Panc1 (cell line): ENCODE data around the gene CCDC6. TPM values are rescaled to one million over a fixed set of nuclear protein-coding genes. Genes with fewer than 3 reads are reported as not detected.

Experiments used
- ATAC-seq: fragments of 200-7000 bp; cut with Tn5 transposase; 2 replicates; pipeline ENCODE4 v1.9.1; 2020; ENCODE audit warnings: mild to moderate bottlenecking, moderate library complexity
- BruUV-seq: library from RNA; stranded (reverse); fragments of 400-500 nt; replicated peaks from 2 replicates; lab custom pipeline; 2021; lab: Mats Ljungman, UMichigan
- CTCF ChIA-PET: fragments of 300-600 bp; sonication (Branson Sonifier 250); formaldehyde crosslinking; loops from one replicate; lab custom pipeline; 2022; ENCODE audit warnings: antibody characterized with exemption; lab: Charles Lee
- POLR2A ChIA-PET: fragments of 300-600 bp; sonication (Branson Sonifier 250); formaldehyde crosslinking; loops from one replicate; lab custom pipeline; 2022; ENCODE audit warnings: antibody characterized with exemption; lab: Charles Lee
- DNase-seq: peaks from one replicate; pipeline ENCODE4 v3.0.0-alpha.2; 2010; ENCODE audit warnings: low read depth, low spot score
- H3K27ac ChIP-seq: 2 replicates; pipeline ENCODE4 v1.5.1; 2011; ENCODE audit warnings: mild to moderate bottlenecking, low read length, inconsistent platforms
- H3K27me3 ChIP-seq: fragments of 200-500 bp; sonication (Bioruptor generic); 2 replicates; pipeline ENCODE4 v1.6.0; 2014; ENCODE audit warnings: low read length, inconsistent platforms; ENCODE audit not compliant: control insufficient read depth, insufficient read depth
- H3K36me3 ChIP-seq: fragments of 200-500 bp; sonication (Bioruptor generic); 2 replicates; pipeline ENCODE4 v1.5.1; 2014; ENCODE audit warnings: inconsistent platforms, mild to moderate bottlenecking, low read length, moderate library complexity; ENCODE audit not compliant: control insufficient read depth, insufficient read depth
- H3K4me1 ChIP-seq: 2 replicates; pipeline ENCODE4 v1.5.1; 2011; ENCODE audit warnings: inconsistent platforms, mild to moderate bottlenecking, low read length, moderate library complexity; ENCODE audit not compliant: control insufficient read depth, insufficient read depth
- H3K4me3 ChIP-seq, 2 experiments: 2 replicates each; pipeline ENCODE4 v1.5.1; 2011 to 2012; ENCODE audit warnings: low read depth in 2 of 2, low read length in 2 of 2, mild to moderate bottlenecking in 2 of 2, inconsistent platforms in 1 of 2, moderate library complexity in 1 of 2
- H3K9me3 ChIP-seq: fragments of 200-500 bp; sonication (Bioruptor generic); 2 replicates; pipeline ENCODE4 v1.5.1; 2014; ENCODE audit warnings: low read depth, mild to moderate bottlenecking, inconsistent platforms, low read length, moderate library complexity; ENCODE audit not compliant: control insufficient read depth, insufficient read depth
- POLR2AphosphoS5 ChIP-seq: IDR thresholded peaks from 2 replicates; pipeline ENCODE4 v1.6.1; 2012; ENCODE audit warnings: mild to moderate bottlenecking, low read depth, low read length, moderate library complexity
- SIN3A ChIP-seq: IDR thresholded peaks from 2 replicates; pipeline ENCODE4 v1.6.1; 2012; ENCODE audit warnings: low read depth, mild to moderate bottlenecking, low read length, moderate library complexity, borderline replicate concordance; ENCODE audit not compliant: insufficient read depth
- TCF7L2 ChIP-seq: IDR thresholded peaks from 2 replicates; pipeline ENCODE4 v1.6.1; 2011; ENCODE audit warnings: mild to moderate bottlenecking, low read depth, low read length, inconsistent platforms
- in situ Hi-C: cut with HindIII; loops from 2 replicates; pipeline ENCODE4 v1.10.0; 2016; ENCODE audit warnings: low sequenced_read_pairs, low pct_unique_long_range_greater_than_20kb
- intact Hi-C: fragments of 100-400 bp; cut with micrococcal nuclease; formaldehyde crosslinking; loops from one replicate; pipeline ENCODE4 v1.10.0; 2022; ENCODE audit not compliant: unreplicated experiment
- total RNA-seq: library from RNA; stranded (reverse); gene quantifications from one replicate; pipeline ENCODE4 v1.2.1, GENCODE V29; 2021; ENCODE audit not compliant: unreplicated experiment
- TF ChIP-seq, protein P1 (sequence below), 2 experiments: IDR thresholded peaks; 2 replicates each; pipeline ENCODE4 v1.6.1; 2011 to 2012; ENCODE audit warnings: low read depth in 2 of 2, control low read depth in 1 of 2, low read length in 1 of 2, mild to moderate bottlenecking in 1 of 2, moderate library complexity in 1 of 2; ENCODE audit not compliant: insufficient read depth in 1 of 2
- TF ChIP-seq, protein P2 (sequence below): fragments of 450-650 bp; IDR thresholded peaks from 2 replicates; pipeline ENCODE4 v1.5.1; 2017; ENCODE audit warnings: mild to moderate bottlenecking

The CCDC6 gene
- total RNA-seq, 1 experiment from 2014 or later: 48.7 TPM

DNA sequence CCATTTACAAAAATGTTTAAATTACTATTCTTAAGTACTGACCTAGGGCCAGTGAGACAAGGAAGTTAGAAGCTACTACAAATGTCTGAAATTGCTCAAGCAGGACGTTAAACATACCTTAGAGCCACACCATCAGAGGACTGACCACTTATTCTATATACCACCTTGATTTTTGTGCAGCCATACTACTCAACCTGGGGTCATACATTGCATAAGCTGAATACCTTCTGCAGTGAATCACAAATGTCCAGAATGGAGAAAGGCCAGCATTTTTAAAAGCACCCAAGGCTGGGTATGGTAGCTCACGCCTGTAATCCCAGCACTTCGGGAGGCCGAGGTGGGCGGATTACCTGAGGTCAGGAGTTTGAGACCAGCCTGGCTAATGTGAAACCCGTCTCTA, 131.9 kb downstream of the CCDC6 start:
- H3K4me1 ChIP-seq: no peaks in the 10 kb centered on the region
- no peak overlapping the region for H3K4me3 ChIP-seq
- no peak for ATAC-seq
- H3K36me3 ChIP-seq: no peaks in the 10 kb centered on the region
- intact Hi-C loops: no loop called here
- no peaks in the 10 kb centered on the region for H3K9me3 ChIP-seq
- CTCF ChIA-PET: no interaction called here
- H3K27me3 ChIP-seq: no peaks in the 10 kb centered on the region; the same call in 1 of the 2 replicates
- DNase-seq: no peak
- BruUV-seq: no TSS peak
- H3K27ac ChIP-seq: no peak overlapping the region
- in situ Hi-C loops: no loop called here
- POLR2A ChIA-PET: interaction anchor here (0.6 kb wide), 1 partner anchor 97 kb away, joined by 3 read pairs; no protein-coding TSS in a partner anchor
- TF ChIP-seq POLR2AphosphoS5: no peak
- no peak for TF ChIP-seq SIN3A
- TF ChIP-seq, protein P1, sequence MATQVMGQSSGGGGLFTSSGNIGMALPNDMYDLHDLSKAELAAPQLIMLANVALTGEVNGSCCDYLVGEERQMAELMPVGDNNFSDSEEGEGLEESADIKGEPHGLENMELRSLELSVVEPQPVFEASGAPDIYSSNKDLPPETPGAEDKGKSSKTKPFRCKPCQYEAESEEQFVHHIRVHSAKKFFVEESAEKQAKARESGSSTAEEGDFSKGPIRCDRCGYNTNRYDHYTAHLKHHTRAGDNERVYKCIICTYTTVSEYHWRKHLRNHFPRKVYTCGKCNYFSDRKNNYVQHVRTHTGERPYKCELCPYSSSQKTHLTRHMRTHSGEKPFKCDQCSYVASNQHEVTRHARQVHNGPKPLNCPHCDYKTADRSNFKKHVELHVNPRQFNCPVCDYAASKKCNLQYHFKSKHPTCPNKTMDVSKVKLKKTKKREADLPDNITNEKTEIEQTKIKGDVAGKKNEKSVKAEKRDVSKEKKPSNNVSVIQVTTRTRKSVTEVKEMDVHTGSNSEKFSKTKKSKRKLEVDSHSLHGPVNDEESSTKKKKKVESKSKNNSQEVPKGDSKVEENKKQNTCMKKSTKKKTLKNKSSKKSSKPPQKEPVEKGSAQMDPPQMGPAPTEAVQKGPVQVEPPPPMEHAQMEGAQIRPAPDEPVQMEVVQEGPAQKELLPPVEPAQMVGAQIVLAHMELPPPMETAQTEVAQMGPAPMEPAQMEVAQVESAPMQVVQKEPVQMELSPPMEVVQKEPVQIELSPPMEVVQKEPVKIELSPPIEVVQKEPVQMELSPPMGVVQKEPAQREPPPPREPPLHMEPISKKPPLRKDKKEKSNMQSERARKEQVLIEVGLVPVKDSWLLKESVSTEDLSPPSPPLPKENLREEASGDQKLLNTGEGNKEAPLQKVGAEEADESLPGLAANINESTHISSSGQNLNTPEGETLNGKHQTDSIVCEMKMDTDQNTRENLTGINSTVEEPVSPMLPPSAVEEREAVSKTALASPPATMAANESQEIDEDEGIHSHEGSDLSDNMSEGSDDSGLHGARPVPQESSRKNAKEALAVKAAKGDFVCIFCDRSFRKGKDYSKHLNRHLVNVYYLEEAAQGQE (IDR thresholded peaks at IDR 0.05; ENCODE audit: insufficient read depth in 1 of 2, low read depth in 2 of 2, low read length in 1 of 2): no peak
- TF ChIP-seq, protein P2, sequence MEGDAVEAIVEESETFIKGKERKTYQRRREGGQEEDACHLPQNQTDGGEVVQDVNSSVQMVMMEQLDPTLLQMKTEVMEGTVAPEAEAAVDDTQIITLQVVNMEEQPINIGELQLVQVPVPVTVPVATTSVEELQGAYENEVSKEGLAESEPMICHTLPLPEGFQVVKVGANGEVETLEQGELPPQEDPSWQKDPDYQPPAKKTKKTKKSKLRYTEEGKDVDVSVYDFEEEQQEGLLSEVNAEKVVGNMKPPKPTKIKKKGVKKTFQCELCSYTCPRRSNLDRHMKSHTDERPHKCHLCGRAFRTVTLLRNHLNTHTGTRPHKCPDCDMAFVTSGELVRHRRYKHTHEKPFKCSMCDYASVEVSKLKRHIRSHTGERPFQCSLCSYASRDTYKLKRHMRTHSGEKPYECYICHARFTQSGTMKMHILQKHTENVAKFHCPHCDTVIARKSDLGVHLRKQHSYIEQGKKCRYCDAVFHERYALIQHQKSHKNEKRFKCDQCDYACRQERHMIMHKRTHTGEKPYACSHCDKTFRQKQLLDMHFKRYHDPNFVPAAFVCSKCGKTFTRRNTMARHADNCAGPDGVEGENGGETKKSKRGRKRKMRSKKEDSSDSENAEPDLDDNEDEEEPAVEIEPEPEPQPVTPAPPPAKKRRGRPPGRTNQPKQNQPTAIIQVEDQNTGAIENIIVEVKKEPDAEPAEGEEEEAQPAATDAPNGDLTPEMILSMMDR: no peak
- no peak for TF ChIP-seq TCF7L2

DNA sequence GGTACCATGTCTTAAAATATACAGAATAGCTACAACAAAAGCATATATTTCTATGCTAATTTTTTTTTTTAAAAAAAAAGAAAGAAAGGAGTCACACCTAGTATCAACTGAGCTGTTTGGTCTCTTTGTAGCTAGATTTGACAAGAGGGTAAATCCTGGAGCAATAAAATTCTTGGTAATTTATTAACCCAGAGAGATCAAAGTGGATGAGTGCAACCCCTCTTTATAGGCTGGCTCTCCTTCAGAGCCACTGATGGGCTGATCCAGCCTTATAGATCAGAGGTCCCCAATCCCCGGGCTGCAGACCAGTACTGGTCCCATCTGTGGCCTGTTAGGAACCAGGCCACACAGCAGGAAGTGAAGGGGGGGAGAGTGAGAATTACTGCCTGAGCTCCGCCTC, 133.3 kb downstream of the CCDC6 start:
- Histone ChIP-seq H3K27me3 (no peaks in the 10 kb centered on the region; the same call in 1 of the 2 replicates), H3K4me1 (no peaks in the 10 kb centered on the region), H3K4me3 (no peak overlapping the region), H3K36me3 (no peaks in the 10 kb centered on the region), H3K27ac (no peak overlapping the region), H3K9me3 (no peaks in the 10 kb centered on the region)
- no peak for TF ChIP-seq SIN3A
- TF ChIP-seq, protein P2: no peak
- in situ Hi-C loops: no loop called here
- ATAC-seq: no peak
- intact Hi-C loops: no loop called here
- no peak for DNase-seq
- no TSS peak for BruUV-seq
- ChIA-PET POLR2A (no interaction called here), CTCF (no interaction called here)
